Thyroid gland (tissue), 4 donors: Measurements from ENCODE around the gene TNFAIP8L3.

Source experiments
- CTCF ChIP-seq, 6 experiments: fragments of 200-600 bp in 3 of 6; fragments of 450-650 bp in 3 of 6; sonication (generic) in 3 of 6; IDR thresholded peaks; one replicate each; pipeline ENCODE4 v1.5.1; 2016 to 2019; ENCODE audit warnings: antibody characterized with exemption in 6 of 6, mild to moderate bottlenecking in 2 of 6, inconsistent platforms in 1 of 6, moderate library complexity in 1 of 6
- POLR2A ChIP-seq, 2 donors: fragments of 450-650 bp; IDR thresholded peaks; one replicate each; pipeline ENCODE4 v1.6.1; 2017; ENCODE audit warnings: antibody characterized with exemption in 2 of 2, mild to moderate bottlenecking in 2 of 2, moderate library complexity in 1 of 2

GRCh38 chr15:51046799-51047449 lies 47.8 kb downstream of the TNFAIP8L3 start:
- TF ChIP-seq CTCF (IDR thresholded peaks at IDR 0.05) (no peak), POLR2A (IDR thresholded peaks at IDR 0.05) (no peak)
